ENCODE data around the gene NR2E3. TPM values are rescaled to one million over a fixed set of nuclear protein-coding genes. Genes with fewer than 3 reads are reported as not detected.

The NR2E3 gene
- total RNA-seq, 1 donor from 2014 or later, result 0.26 TPM

- no peaks in the 10 kb centered on the region for H3K27me3 ChIP-seq (ENCODE audit: control insufficient read depth, insufficient read depth, low read length)
- no peak overlapping the region for H3K4me3 ChIP-seq (ENCODE audit: low read depth, low read length)
- H3K36me3 ChIP-seq (ENCODE audit: control insufficient read depth, insufficient read depth, low read length), result no peaks in the 10 kb centered on the region
- no peak for TF ChIP-seq CTCF (IDR thresholded peaks at IDR 0.05; ENCODE audit: insufficient read depth, low read length, severe bottlenecking)
- DNase-seq (ENCODE audit: low read depth) (no peak), FAIRE-seq (no peak)
Measured at GRCh38 chr15:71775856-71776255, 34.5 kb upstream of the NR2E3 start.

- no peak for TF ChIP-seq CTCF (IDR thresholded peaks at IDR 0.05; ENCODE audit: insufficient read depth, low read length, severe bottlenecking)
- no peaks in the 10 kb centered on the region for H3K36me3 ChIP-seq (ENCODE audit: control insufficient read depth, insufficient read depth, low read length)
- no peak for FAIRE-seq
- no peak for DNase-seq (ENCODE audit: low read depth)
- H3K4me3 ChIP-seq (ENCODE audit: low read depth, low read length), result no peak overlapping the region
- no peaks in the 10 kb centered on the region for H3K27me3 ChIP-seq (ENCODE audit: control insufficient read depth, insufficient read depth, low read length)
Measured at GRCh38 chr15:71776304-71776703, 34.0 kb upstream of the NR2E3 start.

GRCh38 chr15:71777216-71777943 lies 33.0 kb upstream of the NR2E3 start:
- no peak for DNase-seq (ENCODE audit: low read depth)

GRCh38 chr15:71779073-71779797 lies 31.1 kb upstream of the NR2E3 start:
- Histone ChIP-seq H3K27me3 (ENCODE audit: control insufficient read depth, insufficient read depth, low read length) (no peaks in the 10 kb centered on the region), H3K36me3 (ENCODE audit: control insufficient read depth, insufficient read depth, low read length) (no peaks in the 10 kb centered on the region), H3K4me3 (ENCODE audit: low read depth, low read length) (no peak overlapping the region)
- TF ChIP-seq CTCF (IDR thresholded peaks at IDR 0.05; ENCODE audit: insufficient read depth, low read length, severe bottlenecking), result no peak
- DNase-seq (ENCODE audit: low read depth) (no peak), FAIRE-seq (no peak)

More at GRCh38 chr15:71777216-71777943, 33.0 kb upstream of the NR2E3 start:
- no peak overlapping the region for H3K4me3 ChIP-seq (ENCODE audit: low read depth, low read length)
- H3K36me3 ChIP-seq (ENCODE audit: control insufficient read depth, insufficient read depth, low read length), result no peaks in the 10 kb centered on the region
- FAIRE-seq, result no peak
- H3K27me3 ChIP-seq (ENCODE audit: control insufficient read depth, insufficient read depth, low read length), result no peaks in the 10 kb centered on the region
- no peak for TF ChIP-seq CTCF (IDR thresholded peaks at IDR 0.05; ENCODE audit: insufficient read depth, low read length, severe bottlenecking)

GRCh38 chr15:71780115-71780976 lies 30.0 kb upstream of the NR2E3 start:
- H3K4me3 ChIP-seq (ENCODE audit: low read depth, low read length), result no peak overlapping the region
- H3K36me3 ChIP-seq (ENCODE audit: control insufficient read depth, insufficient read depth, low read length), result no peaks in the 10 kb centered on the region
- TF ChIP-seq CTCF (IDR thresholded peaks at IDR 0.05; ENCODE audit: insufficient read depth, low read length, severe bottlenecking), result peak; percentile 81
- no peaks in the 10 kb centered on the region for H3K27me3 ChIP-seq (ENCODE audit: control insufficient read depth, insufficient read depth, low read length)
- peak; percentile 59 for DNase-seq (ENCODE audit: low read depth)
- no peak for FAIRE-seq

Data from bronchial epithelial cell (primary cell).